ENCODE results near the gene GNAI2.

DNA sequence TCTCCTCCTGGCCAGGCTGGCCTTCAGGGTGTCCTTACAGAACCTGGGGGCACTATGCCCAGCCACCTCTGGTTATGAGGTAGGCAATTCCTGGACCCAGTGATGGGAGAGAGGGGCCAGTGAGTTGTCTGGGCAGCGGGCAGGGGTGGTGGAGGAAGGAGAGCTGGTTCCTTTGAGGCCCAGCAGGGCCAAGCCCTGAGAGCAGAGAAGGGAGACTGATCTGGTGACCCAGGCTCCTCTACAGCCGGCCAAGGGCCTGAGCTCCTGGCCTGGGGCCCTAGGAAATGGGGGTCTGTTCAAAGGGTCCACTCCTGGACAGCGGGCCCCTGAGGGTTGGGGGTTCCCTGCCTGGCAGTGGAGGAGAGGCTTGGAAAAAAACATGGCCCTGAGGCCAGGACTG is 23.0 kb upstream of the GNAI2 start:
- TF ChIP-seq, protein P1, sequence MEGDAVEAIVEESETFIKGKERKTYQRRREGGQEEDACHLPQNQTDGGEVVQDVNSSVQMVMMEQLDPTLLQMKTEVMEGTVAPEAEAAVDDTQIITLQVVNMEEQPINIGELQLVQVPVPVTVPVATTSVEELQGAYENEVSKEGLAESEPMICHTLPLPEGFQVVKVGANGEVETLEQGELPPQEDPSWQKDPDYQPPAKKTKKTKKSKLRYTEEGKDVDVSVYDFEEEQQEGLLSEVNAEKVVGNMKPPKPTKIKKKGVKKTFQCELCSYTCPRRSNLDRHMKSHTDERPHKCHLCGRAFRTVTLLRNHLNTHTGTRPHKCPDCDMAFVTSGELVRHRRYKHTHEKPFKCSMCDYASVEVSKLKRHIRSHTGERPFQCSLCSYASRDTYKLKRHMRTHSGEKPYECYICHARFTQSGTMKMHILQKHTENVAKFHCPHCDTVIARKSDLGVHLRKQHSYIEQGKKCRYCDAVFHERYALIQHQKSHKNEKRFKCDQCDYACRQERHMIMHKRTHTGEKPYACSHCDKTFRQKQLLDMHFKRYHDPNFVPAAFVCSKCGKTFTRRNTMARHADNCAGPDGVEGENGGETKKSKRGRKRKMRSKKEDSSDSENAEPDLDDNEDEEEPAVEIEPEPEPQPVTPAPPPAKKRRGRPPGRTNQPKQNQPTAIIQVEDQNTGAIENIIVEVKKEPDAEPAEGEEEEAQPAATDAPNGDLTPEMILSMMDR (IDR thresholded peaks at IDR 0.05), result no peak
- TF ChIP-seq POLR2A (IDR thresholded peaks at IDR 0.05; ENCODE audit: low read depth) (no peak), POLR2AphosphoS5 (IDR thresholded peaks at IDR 0.05) (no peak), EP300 (IDR thresholded peaks at IDR 0.05) (no peak)
